GM18502 (cell line): ENCODE measurements around the gene KCND3.

Source experiments
- ATAC-seq: cut with Tn5 transposase; IDR thresholded peaks from one replicate; pipeline ENCODE4 v1.9.1; 2021; ENCODE audit warnings: mild to moderate bottlenecking; ENCODE audit not compliant: unreplicated experiment, poor library complexity

The KCND3 gene

GRCh38 chr1:111924786-111925185 is 64.7 kb downstream of the KCND3 start:
- no peak for ATAC-seq

- no peak for ATAC-seq
Measured at GRCh38 chr1:111923766-111924165, 65.7 kb downstream of the KCND3 start.

GRCh38 chr1:111921948-111922347 is 67.5 kb downstream of the KCND3 start:
- ATAC-seq: no peak

GRCh38 chr1:111920221-111921024 is 69.0 kb downstream of the KCND3 start:
- no peak for ATAC-seq

- no peak for ATAC-seq
Measured at GRCh38 chr1:111911776-111912515, 77.5 kb downstream of the KCND3 start.

- no peak for ATAC-seq
Measured at GRCh38 chr1:111911061-111911460, 78.4 kb downstream of the KCND3 start.

GRCh38 chr1:111909030-111909429 is 80.4 kb downstream of the KCND3 start:
- no peak for ATAC-seq

- no peak for ATAC-seq
Measured at GRCh38 chr1:111908011-111908621, 81.4 kb downstream of the KCND3 start.

GRCh38 chr1:111907321-111907720 is 82.1 kb downstream of the KCND3 start:
- ATAC-seq: no peak

- no peak for ATAC-seq
Measured at GRCh38 chr1:111906816-111907215, 82.7 kb downstream of the KCND3 start.

- ATAC-seq: no peak
Measured at GRCh38 chr1:111906111-111906510, 83.4 kb downstream of the KCND3 start.

- ATAC-seq: no peak
Measured at GRCh38 chr1:111904478-111905218, 84.8 kb downstream of the KCND3 start.

- ATAC-seq: no peak
Measured at GRCh38 chr1:111903871-111904449, 85.5 kb downstream of the KCND3 start.

GRCh38 chr1:111903148-111903870 is 86.2 kb downstream of the KCND3 start:
- ATAC-seq: no peak

- no peak for ATAC-seq
Measured at GRCh38 chr1:111895469-111895868, 94.0 kb downstream of the KCND3 start.

- no peak for ATAC-seq
Measured at GRCh38 chr1:111895017-111895416, 94.5 kb downstream of the KCND3 start.

- no peak for ATAC-seq
Measured at GRCh38 chr1:111894497-111894896, 95.0 kb downstream of the KCND3 start.

GRCh38 chr1:111891566-111891965 is 97.9 kb downstream of the KCND3 start:
- no peak for ATAC-seq

GRCh38 chr1:111888740-111889376 is 100.6 kb downstream of the KCND3 start:
- ATAC-seq: no peak
